Liver (tissue), 9 donors: ENCODE measurements around the gene CCNY. TPM values are rescaled to one million over a fixed set of nuclear protein-coding genes. Genes with fewer than 3 reads are reported as not detected.

Experiments used
- DNase-seq: peaks from one replicate; pipeline ENCODE4 v3.0.0-alpha.2; 2017; ENCODE audit warnings: low spot score
- H3K27ac ChIP-seq, 2 donors: one replicate each; pipeline ENCODE4 v1.7.0; 2013; ENCODE audit warnings: inconsistent platforms in 2 of 2, low read length in 2 of 2, control low read depth in 1 of 2, low read depth in 1 of 2, mild to moderate bottlenecking in 1 of 2
- H3K27me3 ChIP-seq, 4 donors: one replicate each; pipeline versions ENCODE4 v1.6.1 to v1.7.0; 2013; ENCODE audit warnings: low read length in 3 of 4, inconsistent platforms in 1 of 4, mild to moderate bottlenecking in 1 of 4, moderate library complexity in 1 of 4; ENCODE audit not compliant: control insufficient read depth in 4 of 4, insufficient read depth in 4 of 4
- H3K36me3 ChIP-seq, 4 donors: one replicate each; pipeline versions ENCODE4 v1.6.1 to v1.7.0; 2013; ENCODE audit warnings: low read length in 3 of 4, mild to moderate bottlenecking in 3 of 4, low read depth in 1 of 4, moderate library complexity in 1 of 4; ENCODE audit not compliant: control insufficient read depth in 4 of 4, insufficient read depth in 3 of 4
- H3K4me1 ChIP-seq, 4 donors: one replicate each; pipeline versions ENCODE4 v1.6.1 to v1.7.0; 2013; ENCODE audit warnings: low read length in 3 of 4, mild to moderate bottlenecking in 3 of 4, moderate library complexity in 1 of 4; ENCODE audit not compliant: control insufficient read depth in 4 of 4, insufficient read depth in 4 of 4
- H3K4me3 ChIP-seq, 3 donors: one replicate each; pipeline versions ENCODE4 v1.6.1 to v1.7.0; 2013; ENCODE audit warnings: low read length in 3 of 3, control low read depth in 1 of 3, low read depth in 1 of 3, mild to moderate bottlenecking in 1 of 3
- H3K9ac ChIP-seq, 2 donors: one replicate each; pipeline ENCODE4 v1.7.0; 2013; ENCODE audit warnings: low read length in 2 of 2, mild to moderate bottlenecking in 2 of 2, moderate library complexity in 2 of 2, control low read depth in 1 of 2, low read depth in 1 of 2
- H3K9me3 ChIP-seq, 4 donors: one replicate each; pipeline versions ENCODE4 v1.6.1 to v1.7.0; 2013; ENCODE audit warnings: low read length in 3 of 4; ENCODE audit not compliant: control insufficient read depth in 4 of 4
- EGR1 ChIP-seq, 2 donors: IDR thresholded peaks; 2 replicates each; pipeline ENCODE4 v1.6.1; 2016 to 2018; ENCODE audit warnings: antibody characterized with exemption in 2 of 2, low read depth in 2 of 2
- FOXA1 ChIP-seq: IDR thresholded peaks from 2 replicates; pipeline ENCODE4 v1.6.1; 2016; ENCODE audit warnings: antibody characterized with exemption
- FOXA2 ChIP-seq: IDR thresholded peaks from 2 replicates; pipeline ENCODE4 v1.6.1; 2016; ENCODE audit warnings: antibody characterized with exemption
- GABPA ChIP-seq, 2 donors: IDR thresholded peaks in 1 of 2; conservative IDR thresholded peaks in 1 of 2; 2 replicates each; pipeline ENCODE4 v1.6.1; 2016; ENCODE audit warnings: antibody characterized with exemption in 2 of 2, mild to moderate bottlenecking in 1 of 2, moderate library complexity in 1 of 2
- HNF4A ChIP-seq, 2 donors: conservative IDR thresholded peaks; 2 replicates each; pipeline ENCODE4 v1.6.1; 2016; ENCODE audit warnings: antibody characterized with exemption in 2 of 2, mild to moderate bottlenecking in 2 of 2
- JUND ChIP-seq, 2 donors: IDR thresholded peaks; 2 replicates each; pipeline ENCODE4 v1.6.1; 2016; ENCODE audit warnings: antibody characterized with exemption in 2 of 2
- MAX ChIP-seq: IDR thresholded peaks from 2 replicates; pipeline ENCODE4 v1.6.1; 2016; ENCODE audit warnings: antibody characterized with exemption
- NR2F2 ChIP-seq: IDR thresholded peaks from 2 replicates; pipeline ENCODE4 v1.6.1; 2016; ENCODE audit warnings: antibody characterized with exemption
- RAD21 ChIP-seq, 2 donors: IDR thresholded peaks; 2 replicates each; pipeline ENCODE4 v1.6.1; 2016; ENCODE audit warnings: antibody characterized with exemption in 2 of 2, mild to moderate bottlenecking in 2 of 2
- RXRA ChIP-seq, 2 donors: IDR thresholded peaks; 2 replicates each; pipeline ENCODE4 v1.6.1; 2017 to 2018; ENCODE audit warnings: antibody characterized with exemption in 2 of 2, mild to moderate bottlenecking in 1 of 2
- SP1 ChIP-seq: IDR thresholded peaks from 2 replicates; pipeline ENCODE4 v1.6.1; 2018; ENCODE audit warnings: antibody characterized with exemption, mild to moderate bottlenecking
- TAF1 ChIP-seq: conservative IDR thresholded peaks from 2 replicates; pipeline ENCODE4 v1.6.1; 2016; ENCODE audit warnings: antibody characterized with exemption, mild to moderate bottlenecking
- YY1 ChIP-seq: IDR thresholded peaks from 2 replicates; pipeline ENCODE4 v1.6.1; 2016; ENCODE audit warnings: antibody characterized with exemption, mild to moderate bottlenecking
- ZBTB33 ChIP-seq: IDR thresholded peaks from 2 replicates; pipeline ENCODE4 v1.6.1; 2016; ENCODE audit warnings: antibody characterized with exemption
- WGBS: extraction: QIAGEN DNeasy Blood & Tissue Kit; methylation state at CpG from one replicate; pipeline ENCODE4 v1.1.7; 2013; 5-methylcytosine and 5-hydroxymethylcytosine counted together
- polyA plus RNA-seq, 2 donors: library from polyadenylated mRNA; stranded (reverse) in 1 of 2; unstranded in 1 of 2; fragments of 200-250 nt in 1 of 2; fragments of >200 nt in 1 of 2; fragmentation: Nextera tagmentation in 1 of 2; extraction: Ambion mirVana in 1 of 2; gene quantifications; one replicate each; pipeline versions ENCODE4 v1.2.1 to v1.2.3, GENCODE V29; 2013 to 2015
- total RNA-seq, 2 donors: library from RNA; depleted of rRNA; stranded (reverse); fragments of >200 nt; gene quantifications; one replicate each; pipeline ENCODE4 v1.2.3, GENCODE V29; 2014
- TF ChIP-seq, protein P1 (sequence below): IDR thresholded peaks from 2 replicates; pipeline ENCODE4 v1.6.1; 2016; ENCODE audit warnings: antibody characterized with exemption
- TF ChIP-seq, protein P2 (sequence below): fragments of 150-350 bp; IDR thresholded peaks from 2 replicates; pipeline ENCODE4 v1.5.1; 2017; ENCODE audit warnings: improper control_type of control experiment, low read depth, low read length; ENCODE audit not compliant: missing input control
- donor health status: healthy.
- donor health status: healthy.
- donor health status: healthy.
- donor health status: healthy.
- donor health status: healthy.

The CCNY gene
- total and polyA plus RNA-seq, 4 donors, result 17.6 to 38.4 (median 21.8) TPM

DNA sequence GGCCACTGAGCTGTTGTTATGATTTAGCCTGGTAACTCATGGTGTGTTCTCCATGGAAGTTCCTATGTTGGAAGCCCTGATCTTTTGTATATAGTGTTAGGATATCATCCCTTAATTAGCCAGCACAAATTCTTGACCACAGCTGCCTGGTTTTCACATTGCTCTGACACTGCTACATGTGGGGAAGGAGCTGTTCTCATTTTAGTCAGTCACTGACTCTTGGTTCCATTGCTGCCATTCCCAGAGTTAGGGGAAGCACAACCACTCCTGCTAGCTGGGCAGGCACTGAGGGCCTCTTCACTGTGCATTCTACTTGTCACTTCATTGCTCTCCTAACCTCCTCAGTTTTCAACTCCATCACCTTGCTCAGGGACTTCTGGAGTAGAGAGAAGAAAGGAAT is 170.4 kb downstream of the CCNY start:
- peaks cover 0 to 2% (median 0%) of the 10 kb centered on the region in 4 donors for H3K36me3 ChIP-seq
- H3K27me3 ChIP-seq, result no peaks in the 10 kb centered on the region
- no peaks in the 10 kb centered on the region for H3K9me3 ChIP-seq
- H3K4me1 ChIP-seq, result peaks cover 2 to 13% (median 8%) of the 10 kb centered on the region in 4 donors
- H3K9ac ChIP-seq, result no peak overlapping the region
- no peak for DNase-seq
- no peak overlapping the region for H3K4me3 ChIP-seq
- no peak overlapping the region for H3K27ac ChIP-seq
- TF ChIP-seq GABPA (IDR thresholded peaks at IDR 0.05 in 1 of 2, conservative IDR thresholded peaks at IDR 0.05 in 1 of 2), result no peak
- no peak for TF ChIP-seq MAX
- no peak for TF ChIP-seq FOXA1
- no peak for TF ChIP-seq EGR1 (IDR thresholded peaks at IDR 0.05; ENCODE audit: low read depth in 2 of 2)
- no peak for TF ChIP-seq FOXA2
- no peak for TF ChIP-seq JUND (IDR thresholded peaks at IDR 0.05)
- TF ChIP-seq RXRA (IDR thresholded peaks at IDR 0.05), result no peak

DNA sequence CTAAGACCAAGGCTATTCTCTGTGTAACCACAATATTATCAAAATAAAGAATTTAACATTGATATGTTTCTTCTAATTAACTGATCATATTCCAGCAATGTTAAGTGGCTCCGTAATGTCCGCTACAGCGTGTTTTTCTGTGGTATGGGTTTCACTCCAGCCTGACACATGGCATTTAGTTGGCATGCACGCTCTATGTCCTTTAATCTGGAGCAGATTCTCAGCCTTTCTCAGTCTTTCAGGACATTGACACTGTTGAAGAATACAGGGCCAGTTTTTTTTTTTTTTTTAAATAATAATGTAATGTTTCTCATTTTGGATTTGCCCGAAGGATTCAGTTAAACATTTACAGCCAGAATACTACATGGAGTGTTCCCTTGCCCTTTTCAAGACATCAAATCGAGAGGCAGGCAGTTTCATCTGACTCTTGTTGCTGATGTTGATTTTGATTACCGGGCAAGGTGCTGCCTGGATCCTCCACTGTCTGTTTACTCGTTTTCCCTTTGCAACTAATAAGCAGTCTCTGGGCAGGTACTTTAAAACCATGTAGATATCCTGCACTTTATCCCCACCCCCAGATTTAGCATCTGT is 171.3 kb downstream of the CCNY start:
- no peak for DNase-seq
- H3K27me3 ChIP-seq, result no peaks in the 10 kb centered on the region
- no peak overlapping the region for H3K4me3 ChIP-seq
- peaks cover 0 to 2% (median 0%) of the 10 kb centered on the region in 4 donors for H3K36me3 ChIP-seq
- H3K9ac ChIP-seq, result no peak overlapping the region
- TF ChIP-seq EGR1 (IDR thresholded peaks at IDR 0.05; ENCODE audit: low read depth in 2 of 2) (no peak), YY1 (no peak), NR2F2 (no peak)
- WGBS, result 55% methylated on average over 8 of the region's 8 CpGs
- peaks cover 2 to 13% (median 8%) of the 10 kb centered on the region in 4 donors for H3K4me1 ChIP-seq
- no peaks in the 10 kb centered on the region for H3K9me3 ChIP-seq
- H3K27ac ChIP-seq, result no peak overlapping the region

GRCh38 chr10:35508647-35509046 is 172.3 kb downstream of the CCNY start:
- no peaks in the 10 kb centered on the region for H3K27me3 ChIP-seq
- 91% methylated on average over 1 of the region's 1 CpG for WGBS
- H3K4me1 ChIP-seq, result peaks cover 2 to 13% (median 8%) of the 10 kb centered on the region in 4 donors
- no peak overlapping the region for H3K4me3 ChIP-seq
- TF ChIP-seq, protein P1, sequence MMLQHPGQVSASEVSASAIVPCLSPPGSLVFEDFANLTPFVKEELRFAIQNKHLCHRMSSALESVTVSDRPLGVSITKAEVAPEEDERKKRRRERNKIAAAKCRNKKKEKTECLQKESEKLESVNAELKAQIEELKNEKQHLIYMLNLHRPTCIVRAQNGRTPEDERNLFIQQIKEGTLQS, result no peak
- no peak for TF ChIP-seq EGR1 (IDR thresholded peaks at IDR 0.05; ENCODE audit: low read depth in 2 of 2)
- TF ChIP-seq SP1, result no peak
- no peak for TF ChIP-seq FOXA1
- TF ChIP-seq TAF1, result no peak
- TF ChIP-seq ZBTB33, result no peak
- TF ChIP-seq, protein P2, sequence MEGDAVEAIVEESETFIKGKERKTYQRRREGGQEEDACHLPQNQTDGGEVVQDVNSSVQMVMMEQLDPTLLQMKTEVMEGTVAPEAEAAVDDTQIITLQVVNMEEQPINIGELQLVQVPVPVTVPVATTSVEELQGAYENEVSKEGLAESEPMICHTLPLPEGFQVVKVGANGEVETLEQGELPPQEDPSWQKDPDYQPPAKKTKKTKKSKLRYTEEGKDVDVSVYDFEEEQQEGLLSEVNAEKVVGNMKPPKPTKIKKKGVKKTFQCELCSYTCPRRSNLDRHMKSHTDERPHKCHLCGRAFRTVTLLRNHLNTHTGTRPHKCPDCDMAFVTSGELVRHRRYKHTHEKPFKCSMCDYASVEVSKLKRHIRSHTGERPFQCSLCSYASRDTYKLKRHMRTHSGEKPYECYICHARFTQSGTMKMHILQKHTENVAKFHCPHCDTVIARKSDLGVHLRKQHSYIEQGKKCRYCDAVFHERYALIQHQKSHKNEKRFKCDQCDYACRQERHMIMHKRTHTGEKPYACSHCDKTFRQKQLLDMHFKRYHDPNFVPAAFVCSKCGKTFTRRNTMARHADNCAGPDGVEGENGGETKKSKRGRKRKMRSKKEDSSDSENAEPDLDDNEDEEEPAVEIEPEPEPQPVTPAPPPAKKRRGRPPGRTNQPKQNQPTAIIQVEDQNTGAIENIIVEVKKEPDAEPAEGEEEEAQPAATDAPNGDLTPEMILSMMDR, result no peak
- no peak for TF ChIP-seq HNF4A (conservative IDR thresholded peaks at IDR 0.05)
- TF ChIP-seq RAD21 (IDR thresholded peaks at IDR 0.05), result no peak
- TF ChIP-seq JUND (IDR thresholded peaks at IDR 0.05), result no peak
- no peak for TF ChIP-seq NR2F2
- TF ChIP-seq GABPA (IDR thresholded peaks at IDR 0.05 in 1 of 2, conservative IDR thresholded peaks at IDR 0.05 in 1 of 2), result no peak
- no peak overlapping the region for H3K9ac ChIP-seq
- H3K9me3 ChIP-seq, result no peaks in the 10 kb centered on the region
- no peaks in the 10 kb centered on the region for H3K36me3 ChIP-seq
- H3K27ac ChIP-seq, result no peak overlapping the region
- DNase-seq, result no peak
